GM12892 (cell line): Measurements from ENCODE around the gene NKG7.

Experiments used
- POLR2A ChIP-seq: IDR thresholded peaks from 2 replicates; pipeline ENCODE4 v1.6.1; 2011; ENCODE audit warnings: low read depth, low read length, control low read depth
- TAF1 ChIP-seq: IDR thresholded peaks from 2 replicates; pipeline ENCODE4 v1.6.1; 2011; ENCODE audit warnings: low read depth, mild to moderate bottlenecking, control low read depth, low read length, borderline replicate concordance

DNA sequence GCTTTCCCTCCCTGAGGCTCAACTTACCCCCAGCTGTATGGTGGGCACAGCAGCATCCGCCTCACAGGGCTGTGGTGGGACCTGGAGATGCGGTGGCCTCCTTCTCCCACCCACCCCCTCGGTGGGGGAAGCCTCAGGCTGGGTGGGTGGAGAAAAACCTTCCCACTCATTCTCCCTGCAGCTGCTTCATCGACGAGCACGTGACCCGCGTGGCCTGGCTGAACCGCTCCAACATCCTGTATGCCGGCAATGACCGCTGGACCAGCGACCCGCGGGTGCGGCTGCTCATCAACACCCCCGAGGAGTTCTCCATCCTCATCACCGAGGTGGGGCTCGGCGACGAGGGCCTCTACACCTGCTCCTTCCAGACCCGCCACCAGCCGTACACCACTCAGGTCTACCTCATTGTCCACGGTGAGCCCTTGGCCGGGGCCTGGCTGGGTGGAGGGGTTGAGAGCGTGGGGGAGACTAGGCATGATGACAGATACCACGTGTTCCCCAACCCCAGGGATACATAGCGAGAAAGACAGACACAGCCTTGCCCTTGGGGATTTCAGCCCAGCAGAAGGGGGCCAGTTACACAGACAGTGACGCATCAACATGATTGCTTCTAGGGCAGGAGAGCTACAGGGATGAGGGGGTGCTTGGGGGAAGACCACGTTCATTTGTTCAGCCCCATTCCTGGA, 48.8 kb downstream of the NKG7 start:
- TF ChIP-seq POLR2A (no peak), TAF1 (no peak)
